GM12878 (cell line): Measurements from ENCODE around the gene TMEM256. TPM values are rescaled to one million over a fixed set of nuclear protein-coding genes. Genes with fewer than 3 reads are reported as not detected.

Source experiments
- ATAC-seq: fragments of 200-7000 bp; cut with Tn5 transposase; 3 replicates; pipeline ENCODE4 v1.9.1; 2020; ENCODE audit warnings: mild to moderate bottlenecking, moderate library complexity
- BruUV-seq: library from RNA; stranded (reverse); fragments of 400-500 nt; replicated peaks from 2 replicates; lab custom pipeline; 2021; lab: Mats Ljungman, UMichigan
- CTCF ChIA-PET: fragments of 300-600 bp; sonication (Branson Sonifier 250); formaldehyde crosslinking; extraction: SDS; loops from one replicate; lab custom pipeline; 2021; ENCODE audit warnings: inconsistent platforms; lab: Yijun Ruan, JAX
- POLR2A ChIA-PET: fragments of 350-600 bp; formaldehyde crosslinking; extraction: SDS; loops from one replicate; lab custom pipeline; 2021; ENCODE audit warnings: inconsistent platforms; lab: Charles Lee
- RAD21 ChIA-PET: fragments of 300-600 bp; sonication (Branson Sonifier 250); formaldehyde crosslinking; loops from one replicate; lab custom pipeline; 2023; ENCODE audit warnings: antibody characterized with exemption; ENCODE audit not compliant: unreplicated experiment; lab: Charles Lee
- SMC1A ChIA-PET: fragments of 300-600 bp; sonication (Branson Sonifier 250); formaldehyde crosslinking; loops from one replicate; lab custom pipeline; 2023; ENCODE audit not compliant: unreplicated experiment, uncharacterized antibody; lab: Charles Lee
- DNase-seq: peaks from one replicate; pipeline ENCODE4 v3.0.0-alpha.2; 2011; ENCODE audit warnings: low read depth, low spot score
- FAIRE-seq: peaks from 3 replicates; lab custom pipeline; 2011; peaks lifted over from hg19 to GRCh38; lab: Jason Lieb, UNC
- H2AFZ ChIP-seq: 2 replicates; pipeline ENCODE4 v1.6.0; 2011; ENCODE audit warnings: low read depth, low read length, control low read depth; ENCODE audit not compliant: control insufficient read depth
- H3K27ac ChIP-seq: 2 replicates; pipeline ENCODE4 v1.5.1; 2011; ENCODE audit warnings: control low read depth; ENCODE audit not compliant: control insufficient read depth, insufficient read depth
- H3K27me3 ChIP-seq, 2 experiments: replicated peaks in 1 of 2; 2 replicates each; pipeline versions ENCODE4 v1.6.0 to v1.6.1; 2011; ENCODE audit warnings: low read length in 1 of 2; ENCODE audit not compliant: control insufficient read depth in 2 of 2, insufficient read depth in 2 of 2
- H3K36me3 ChIP-seq, 2 experiments: 2 replicates each; pipeline ENCODE4 v1.5.1; 2011; ENCODE audit warnings: low read length in 1 of 2; ENCODE audit not compliant: control insufficient read depth in 2 of 2, insufficient read depth in 2 of 2
- H3K4me1 ChIP-seq: 2 replicates; pipeline ENCODE4 v1.6.1; 2011; ENCODE audit warnings: mild to moderate bottlenecking, low read length, moderate library complexity, mixed read lengths; ENCODE audit not compliant: control insufficient read depth, insufficient read depth
- H3K4me2 ChIP-seq: 2 replicates; pipeline ENCODE4 v1.6.0; 2011; ENCODE audit warnings: control low read depth; ENCODE audit not compliant: control insufficient read depth, insufficient read depth
- H3K4me3 ChIP-seq: fragments of 200-600 bp; sonication (generic); 2 replicates; pipeline ENCODE4 v1.5.1; 2016
- H3K79me2 ChIP-seq: 2 replicates; pipeline ENCODE4 v1.6.0; 2011; ENCODE audit warnings: low read length; ENCODE audit not compliant: control insufficient read depth, insufficient read depth
- H3K9ac ChIP-seq: 2 replicates; pipeline ENCODE4 v1.8.0; 2011; ENCODE audit warnings: low read length, control low read depth, mixed read lengths; ENCODE audit not compliant: control insufficient read depth, insufficient read depth
- H3K9me3 ChIP-seq: replicated peaks from 3 replicates; pipeline ENCODE4 v1.5.1; 2011; ENCODE audit warnings: mild to moderate bottlenecking, low read length; ENCODE audit not compliant: control insufficient read depth, insufficient read depth
- H4K20me1 ChIP-seq: 2 replicates; pipeline ENCODE4 v1.6.0; 2011; ENCODE audit not compliant: control insufficient read depth, insufficient read depth
- BACH1 ChIP-seq: fragments of 450-650 bp; IDR thresholded peaks from 2 replicates; pipeline ENCODE4 v1.6.1; 2017; ENCODE audit warnings: mild to moderate bottlenecking, borderline replicate concordance
- GATAD2B ChIP-seq: fragments of 450-650 bp; conservative IDR thresholded peaks from 2 replicates; pipeline ENCODE4 v1.6.1; 2017; ENCODE audit warnings: low read depth, mild to moderate bottlenecking, moderate library complexity
- HCFC1 ChIP-seq: fragments of 150-350 bp; IDR thresholded peaks from 2 replicates; pipeline ENCODE4 v1.6.1; 2014; ENCODE audit warnings: low read length
- IKZF2 ChIP-seq, 2 experiments: fragments of 450-650 bp; IDR thresholded peaks; 2 replicates each; pipeline ENCODE4 v1.6.1; 2017; ENCODE audit warnings: mild to moderate bottlenecking in 2 of 2, moderate library complexity in 2 of 2
- MEF2B ChIP-seq: fragments of 450-650 bp; IDR thresholded peaks from 2 replicates; pipeline ENCODE4 v1.6.1; 2018; ENCODE audit warnings: mild to moderate bottlenecking, moderate library complexity; ENCODE audit not compliant: partially characterized antibody, poor library complexity, severe bottlenecking
- NKRF ChIP-seq: fragments of 450-650 bp; conservative IDR thresholded peaks from 2 replicates; pipeline ENCODE4 v1.6.1; 2017; ENCODE audit warnings: mild to moderate bottlenecking, moderate library complexity
- POLR2AphosphoS5 ChIP-seq: IDR thresholded peaks from 2 replicates; pipeline ENCODE4 v1.6.1; 2011; ENCODE audit warnings: mild to moderate bottlenecking, low read length, inconsistent platforms
- RUNX3 ChIP-seq: IDR thresholded peaks from 2 replicates; pipeline ENCODE4 v1.6.1; 2012; ENCODE audit warnings: low read length, inconsistent platforms
- SMC3 ChIP-seq: IDR thresholded peaks from 2 replicates; pipeline ENCODE4 v1.6.1; 2011; ENCODE audit warnings: low read length, improper control_type of control experiment, borderline replicate concordance
- YY1 ChIP-seq: IDR thresholded peaks from 2 replicates; pipeline ENCODE4 v1.6.1; 2011; ENCODE audit warnings: low read depth, mild to moderate bottlenecking, low read length
- ZBED1 ChIP-seq: IDR thresholded peaks from 2 replicates; pipeline ENCODE4 v1.6.1; 2016; ENCODE audit warnings: borderline replicate concordance
- ZBTB40 ChIP-seq: fragments of 450-650 bp; IDR thresholded peaks from 2 replicates; pipeline ENCODE4 v1.6.1; 2016; ENCODE audit warnings: mild to moderate bottlenecking, moderate library complexity, borderline replicate concordance
- WGBS: methylation state at CpG from one replicate; pipeline ENCODE4 v1.1.6; 2016; ENCODE audit warnings: low lambda C conversion rate; ENCODE audit not compliant: insufficient replicate concordance, insufficient coverage; ENCODE audit errors: missing lambda C conversion rate; 5-methylcytosine and 5-hydroxymethylcytosine counted together
- in situ Hi-C: fragments of 300-500 bp; cut with MboI; formaldehyde crosslinking; loops from 9 replicates; pipeline ENCODE4 v1.14.3; 2018; ENCODE audit warnings: mixed read lengths
- intact Hi-C: fragments of 100-400 bp; cut with micrococcal nuclease; formaldehyde crosslinking; loops from one replicate; pipeline ENCODE4 v1.14.2; 2022; ENCODE audit not compliant: unreplicated experiment
- polyA plus RNA-seq, 11 experiments: library from polyadenylated mRNA; depleted of rRNA in 4 of 11; unstranded in 6 of 11; stranded (reverse) in 5 of 11; fragments of >200 nt; fragmentation: Nextera tagmentation in 4 of 11; fragmentation: Illumina TruSeq in 1 of 11; extraction: Ambion mirVana in 4 of 11; extraction: Trizol in 1 of 11; gene quantifications; 1 replicate in 1 of 11; 2 replicates in 10 of 11; pipeline versions ENCODE4 v1.2.1 to v1.2.3, GENCODE V29; 2011 to 2016; ENCODE audit warnings: inconsistent platforms in 2 of 11, missing spikeins in 2 of 11, low read depth in 1 of 11
- total RNA-seq, 4 experiments: library from RNA; depleted of rRNA in 3 of 4; stranded (reverse); fragments of >200 nt in 3 of 4; fragmentation: Illumina TruSeq in 1 of 4; extraction: Trizol in 1 of 4; gene quantifications; 2 replicates each; pipeline versions ENCODE4 v1.2.1 to v1.2.3, GENCODE V29; 2013 to 2021
- TF ChIP-seq, protein P1 (sequence below), 3 experiments: IDR thresholded peaks in 2 of 3; conservative IDR thresholded peaks in 1 of 3; 2 replicates each; pipeline ENCODE4 v1.5.1; 2011; ENCODE audit warnings: low read depth in 3 of 3, low read length in 3 of 3, mild to moderate bottlenecking in 3 of 3, control low read depth in 2 of 3, moderate library complexity in 2 of 3, inconsistent platforms in 1 of 3, mixed read lengths in 1 of 3; ENCODE audit not compliant: control insufficient read depth in 2 of 3, insufficient read depth in 1 of 3; ENCODE audit errors: extremely low read depth in 1 of 3

TMEM256 gene
- total and polyA plus RNA-seq, 10 of the 15 experiments (the other 5 are each of a cell fraction or from before 2014, with no cell fraction given): 57.3 to 342 (median 95.7) TPM

- no peaks in the 10 kb centered on the region for H3K36me3 ChIP-seq
- peaks cover 26% of the 10 kb centered on the region for H3K4me1 ChIP-seq
- intact Hi-C loops (loop anchor here (1.0 to 10.0 kb wide), 6 partner anchors 19 to 391 kb away; partner anchors contain the start of genes KCTD11, SENP3, SLC16A11 and TMEM256), in situ Hi-C loops (no loop called here)
- H4K20me1 ChIP-seq: no peaks in the 10 kb centered on the region
- ChIA-PET SMC1A (interaction anchor here (0.6 to 3.4 kb wide), 11 partner anchors 38 to 297 kb away, joined by 3 to 35 read pairs (median 5); partner anchors contain the start of genes NEURL4, TNFSF13, TP53 and WRAP53), CTCF (interaction anchor here (0.6 to 3.4 kb wide), 27 partner anchors 10 to 769 kb away, joined by 3 to 58 read pairs (median 4); partner anchors contain the start of genes ACAP1, ATP1B2, CHRNB1 and FXR2), RAD21 (interaction anchor here (0.6 to 3.0 kb wide), 22 partner anchors 9 to 252 kb away, joined by 3 to 21 read pairs (median 5); partner anchors contain the start of genes ACAP1, CD68, CHRNB1 and FXR2), POLR2A (interaction anchor here (0.8 to 8.2 kb wide), 20 partner anchors 8 to 251 kb away, joined by 3 to 63 read pairs (median 6); partner anchors contain the start of genes ACAP1, CD68, CHRNB1 and NEURL4)
- no peaks in the 10 kb centered on the region for H3K9me3 ChIP-seq
- peak overlapping the region; percentile 60 for H3K27ac ChIP-seq
- FAIRE-seq (no peak), ATAC-seq (peak; percentile 49), DNase-seq (no peak)
- peaks cover 0 to 4% of the 10 kb centered on the region in 2 experiments; a peak in 1 of 4 replicates for H3K27me3 ChIP-seq
- 16% methylated on average over 49 of the region's 49 CpGs for WGBS
- peak overlapping the region; percentile 78 for H3K4me3 ChIP-seq
- H2AFZ ChIP-seq: peak overlapping the region; percentile 91
- TSS peak; percentile 90 for BruUV-seq
- H3K9ac ChIP-seq: peak overlapping the region; percentile 64
- peak overlapping the region; percentile 85 for H3K4me2 ChIP-seq
- H3K79me2 ChIP-seq: peaks cover 6% of the 10 kb centered on the region
- TF ChIP-seq GATAD2B: peak; percentile 50
- TF ChIP-seq, protein P1, sequence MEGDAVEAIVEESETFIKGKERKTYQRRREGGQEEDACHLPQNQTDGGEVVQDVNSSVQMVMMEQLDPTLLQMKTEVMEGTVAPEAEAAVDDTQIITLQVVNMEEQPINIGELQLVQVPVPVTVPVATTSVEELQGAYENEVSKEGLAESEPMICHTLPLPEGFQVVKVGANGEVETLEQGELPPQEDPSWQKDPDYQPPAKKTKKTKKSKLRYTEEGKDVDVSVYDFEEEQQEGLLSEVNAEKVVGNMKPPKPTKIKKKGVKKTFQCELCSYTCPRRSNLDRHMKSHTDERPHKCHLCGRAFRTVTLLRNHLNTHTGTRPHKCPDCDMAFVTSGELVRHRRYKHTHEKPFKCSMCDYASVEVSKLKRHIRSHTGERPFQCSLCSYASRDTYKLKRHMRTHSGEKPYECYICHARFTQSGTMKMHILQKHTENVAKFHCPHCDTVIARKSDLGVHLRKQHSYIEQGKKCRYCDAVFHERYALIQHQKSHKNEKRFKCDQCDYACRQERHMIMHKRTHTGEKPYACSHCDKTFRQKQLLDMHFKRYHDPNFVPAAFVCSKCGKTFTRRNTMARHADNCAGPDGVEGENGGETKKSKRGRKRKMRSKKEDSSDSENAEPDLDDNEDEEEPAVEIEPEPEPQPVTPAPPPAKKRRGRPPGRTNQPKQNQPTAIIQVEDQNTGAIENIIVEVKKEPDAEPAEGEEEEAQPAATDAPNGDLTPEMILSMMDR (IDR thresholded peaks at IDR 0.05 in 2 of 3, conservative IDR thresholded peaks at IDR 0.05 in 1 of 3; ENCODE audit: control insufficient read depth in 2 of 3, extremely low read depth in 1 of 3, insufficient read depth in 1 of 3, low read depth in 3 of 3, low read length in 3 of 3): peak; percentile 20 to 37 (median 34); a peak in 2 of 6 replicates
- 0 out of 4 replicates have a peak, but pooled peaks have one; percentile 21 to 46 for TF ChIP-seq IKZF2 (IDR thresholded peaks at IDR 0.05)
- 0 out of 2 replicates have a peak, but pooled peaks have one; percentile 17 for TF ChIP-seq ZBED1
- TF ChIP-seq POLR2AphosphoS5: peak; percentile 39; the same call in 1 of the 2 replicates
- peak; percentile 61 for TF ChIP-seq NKRF
- TF ChIP-seq HCFC1: peak; percentile 27; the same call in 1 of the 2 replicates
- 0 out of 2 replicates have a peak, but pooled peaks have one; percentile 3 for TF ChIP-seq BACH1
- peak; percentile 51 for TF ChIP-seq RUNX3
- no peak for TF ChIP-seq ZBTB40
- TF ChIP-seq MEF2B: peak; percentile 12
- TF ChIP-seq SMC3: peak; percentile 23; the same call in 1 of the 2 replicates
- TF ChIP-seq YY1: peak; percentile 16; the same call in 1 of the 2 replicates
These were observed 32.0 kb upstream of the TMEM256 start for GRCh38 chr17:7435676-7436555.
